Mammary epithelial cell (primary cell): Measurements from ENCODE around the gene AGAP1.

ENCODE experiments used
- CTCF ChIP-seq, 2 donors: IDR thresholded peaks in 1 of 2; conservative IDR thresholded peaks in 1 of 2; 2 replicates each; pipeline ENCODE4 v1.5.1; 2011 to 2012; ENCODE audit warnings: inconsistent platforms in 2 of 2, low read length in 2 of 2, mild to moderate bottlenecking in 2 of 2, control low read depth in 1 of 2, low read depth in 1 of 2; ENCODE audit not compliant: insufficient read depth in 1 of 2; ENCODE audit errors: extremely low read depth in 1 of 2
- EZH2 ChIP-seq: IDR thresholded peaks from 2 replicates; pipeline ENCODE4 v1.6.1; 2012; ENCODE audit warnings: low read length, inconsistent platforms, borderline replicate concordance

GRCh38 chr2:235705296-235705695 is 211.5 kb downstream of the AGAP1 start:
- TF ChIP-seq CTCF (conservative IDR thresholded peaks at IDR 0.05 in 1 of 2, IDR thresholded peaks at IDR 0.05 in 1 of 2; ENCODE audit: extremely low read depth in 1 of 2, insufficient read depth in 1 of 2, low read depth in 1 of 2, low read length in 2 of 2) (no peak), EZH2 (no peak)
